ENCODE results near the gene ARHGAP40. TPM values are rescaled to one million over a fixed set of nuclear protein-coding genes. Genes with fewer than 3 reads are reported as not detected.

ARHGAP40 gene
- total RNA-seq, 4 donors from 2014 or later: not detected

GRCh38 chr20:38665094-38665493, 63.5 kb downstream of the ARHGAP40 start:
- Histone ChIP-seq H3K4me1 (no peaks in the 10 kb centered on the region), H3K27ac (no peak overlapping the region), H3K4me3 (no peak overlapping the region), H3K36me3 (no peaks in the 10 kb centered on the region), H3K27me3 (peaks cover 0 to 39% of the 10 kb centered on the region in 2 donors), H3K9me3 (peaks cover 0 to 5% (median 0%) of the 10 kb centered on the region in 4 donors)
- no peak for TF ChIP-seq CTCF (IDR thresholded peaks at IDR 0.05)
- no peak for DNase-seq (ENCODE audit: low spot score in 2 of 2)
- WGBS, 2 donors: 17 to 39% methylated on average over 3 of the region's 3 CpGs

- no peak overlapping the region for H3K27ac ChIP-seq
- 46 to 57% methylated on average over 11 of the region's 11 CpGs for WGBS, 2 donors
Measured at GRCh38 chr20:38665506-38666285, 64.1 kb downstream of the ARHGAP40 start.

GRCh38 chr20:38667417-38667956, 65.9 kb downstream of the ARHGAP40 start:
- Histone ChIP-seq H3K4me1 (no peaks in the 10 kb centered on the region), H3K9me3 (peaks cover 0 to 5% (median 0%) of the 10 kb centered on the region in 4 donors), H3K36me3 (no peaks in the 10 kb centered on the region), H3K4me3 (no peak overlapping the region), H3K27ac (no peak overlapping the region), H3K27me3 (peaks cover 0 to 50% of the 10 kb centered on the region in 2 donors)
- TF ChIP-seq CTCF (IDR thresholded peaks at IDR 0.05) (no peak), EP300 (IDR thresholded peaks at IDR 0.05) (no peak), POLR2A (IDR thresholded peaks at IDR 0.05) (no peak)
- 77 to 84% methylated on average over 6 of the region's 6 CpGs for WGBS, 2 donors
- no peak for DNase-seq (ENCODE audit: low spot score in 2 of 2)

More at GRCh38 chr20:38665506-38666285, 64.1 kb downstream of the ARHGAP40 start:
- Histone ChIP-seq H3K4me1 (no peaks in the 10 kb centered on the region), H3K4me3 (no peak overlapping the region), H3K27me3 (peaks cover 0 to 36% of the 10 kb centered on the region in 2 donors), H3K9me3 (peaks cover 0 to 5% (median 0%) of the 10 kb centered on the region in 4 donors), H3K36me3 (no peaks in the 10 kb centered on the region)
- DNase-seq (ENCODE audit: low spot score in 2 of 2): no peak
- TF ChIP-seq POLR2A (IDR thresholded peaks at IDR 0.05) (no peak), EP300 (IDR thresholded peaks at IDR 0.05) (no peak), CTCF (IDR thresholded peaks at IDR 0.05) (no peak)

GRCh38 chr20:38669688-38670087, 68.1 kb downstream of the ARHGAP40 start:
- Histone ChIP-seq H3K4me1 (peaks cover 0 to 14% (median 5%) of the 10 kb centered on the region in 4 donors), H3K36me3 (no peaks in the 10 kb centered on the region), H3K4me3 (no peak overlapping the region), H3K27ac (no peak overlapping the region), H3K9me3 (no peaks in the 10 kb centered on the region), H3K27me3 (peaks cover 0 to 60% of the 10 kb centered on the region in 2 donors)
- no peak for DNase-seq (ENCODE audit: low spot score in 2 of 2)
- TF ChIP-seq EP300 (IDR thresholded peaks at IDR 0.05) (no peak), POLR2A (IDR thresholded peaks at IDR 0.05) (no peak), CTCF (IDR thresholded peaks at IDR 0.05) (no peak)

- H3K27me3 ChIP-seq: peaks cover 0 to 63% of the 10 kb centered on the region in 2 donors
- H3K27ac ChIP-seq: no peak overlapping the region
- 71 to 78% methylated on average over 3 of the region's 3 CpGs for WGBS, 2 donors
- H3K4me1 ChIP-seq: peaks cover 0 to 14% (median 5%) of the 10 kb centered on the region in 4 donors
- TF ChIP-seq EP300 (IDR thresholded peaks at IDR 0.05): no peak
- no peak overlapping the region for H3K4me3 ChIP-seq
- DNase-seq (ENCODE audit: low spot score in 2 of 2): no peak
- no peaks in the 10 kb centered on the region for H3K9me3 ChIP-seq
- no peaks in the 10 kb centered on the region for H3K36me3 ChIP-seq
Measured at GRCh38 chr20:38670786-38671185, 69.2 kb downstream of the ARHGAP40 start.

Measured in tibial nerve (tissue), 4 donors.